Colonic mucosa (tissue), 4 donors: ENCODE results near the gene NT5C3A. TPM values are rescaled to one million over a fixed set of nuclear protein-coding genes. Genes with fewer than 3 reads are reported as not detected.

Experiments used
- DNase-seq: peaks from one replicate; pipeline ENCODE4 v3.0.0-alpha.2; 2020
- H3K27ac ChIP-seq: fragments of 200-600 bp; one replicate; pipeline ENCODE4 v1.8.0; 2021
- H3K27me3 ChIP-seq: fragments of 200-600 bp; one replicate; pipeline ENCODE4 v1.8.0; 2021
- H3K36me3 ChIP-seq: fragments of 200-600 bp; one replicate; pipeline ENCODE4 v1.8.0; 2021
- H3K4me1 ChIP-seq: fragments of 200-600 bp; one replicate; pipeline ENCODE4 v1.8.0; 2021; ENCODE audit warnings: mild to moderate bottlenecking
- H3K4me3 ChIP-seq: fragments of 200-600 bp; one replicate; pipeline ENCODE4 v1.8.0; 2021
- H3K9ac ChIP-seq, 2 donors: one replicate each; pipeline ENCODE4 v1.7.0; 2013; ENCODE audit warnings: control low read depth in 2 of 2, low read depth in 2 of 2, low read length in 2 of 2
- H3K9me3 ChIP-seq: fragments of 200-600 bp; one replicate; pipeline ENCODE4 v1.8.0; 2021
- CTCF ChIP-seq: fragments of 200-600 bp; IDR thresholded peaks from one replicate; pipeline ENCODE4 v1.8.0; 2022; ENCODE audit warnings: antibody characterized with exemption, mild to moderate bottlenecking
- intact Hi-C: fragments of 100-400 bp; cut with DNase I; formaldehyde crosslinking; loops from one replicate; pipeline ENCODE4 v1.14.1; 2022
- total RNA-seq, 2 donors: library from RNA; stranded (reverse); fragmentation: NEBNext Ultra II Directional in 1 of 2; extraction: Animal tissue kit (Norgen Biotek cat#: 25700) in 1 of 2; gene quantifications; one replicate each; pipeline ENCODE4 v1.2.1, GENCODE V29; 2021
- donor health status: healthy.
- donor health status: DM: no; HTN: no; CAD: no.
- donor health status: DM: no; HTN: no; CAD: no.

The NT5C3A gene
- total RNA-seq, 2 donors from 2014 or later, result 53.9 to 104 TPM

- Histone ChIP-seq H3K4me3 (no peak overlapping the region), H3K27ac (no peak overlapping the region), H3K36me3 (no peaks in the 10 kb centered on the region), H3K27me3 (no peaks in the 10 kb centered on the region), H3K9me3 (no peaks in the 10 kb centered on the region), H3K9ac (no peak overlapping the region), H3K4me1 (peaks cover 5% of the 10 kb centered on the region)
- no peak for TF ChIP-seq CTCF
- intact Hi-C loops, result no loop called here
- DNase-seq, result no peak
These were observed 8.9 kb downstream of the NT5C3A start for GRCh38 chr7:33053721-33054120.

GRCh38 chr7:33050535-33051318 lies 11.8 kb downstream of the NT5C3A start:
- DNase-seq, result peak; percentile 56
- Histone ChIP-seq H3K4me1 (peaks cover 5% of the 10 kb centered on the region), H3K9me3 (no peaks in the 10 kb centered on the region), H3K27ac (peak overlapping the region; percentile 34), H3K9ac (peak overlapping the region in 1 of 2 donors; percentile 65), H3K36me3 (no peaks in the 10 kb centered on the region), H3K27me3 (no peaks in the 10 kb centered on the region), H3K4me3 (no peak overlapping the region)
- intact Hi-C loops, result loop anchor here (2.0 kb wide), 1 partner anchor 204 kb away; no protein-coding TSS in a partner anchor
- TF ChIP-seq CTCF, result peak; percentile 58

- TF ChIP-seq CTCF, result no peak
- no peak overlapping the region for H3K9ac ChIP-seq
- DNase-seq, result no peak
- H3K4me3 ChIP-seq, result no peak overlapping the region
- intact Hi-C loops, result no loop called here
- H3K27ac ChIP-seq, result no peak overlapping the region
- no peaks in the 10 kb centered on the region for H3K27me3 ChIP-seq
- H3K4me1 ChIP-seq, result peaks cover 7% of the 10 kb centered on the region
- no peaks in the 10 kb centered on the region for H3K9me3 ChIP-seq
- H3K36me3 ChIP-seq, result no peaks in the 10 kb centered on the region
These were observed 13.9 kb downstream of the NT5C3A start for GRCh38 chr7:33048704-33049103.

GRCh38 chr7:33048257-33048656 lies 14.3 kb downstream of the NT5C3A start:
- H3K27me3 ChIP-seq, result no peaks in the 10 kb centered on the region
- no peak overlapping the region for H3K4me3 ChIP-seq
- H3K36me3 ChIP-seq, result no peaks in the 10 kb centered on the region
- H3K9me3 ChIP-seq, result no peaks in the 10 kb centered on the region
- H3K4me1 ChIP-seq, result peaks cover 7% of the 10 kb centered on the region
- DNase-seq, result no peak
- no peak for TF ChIP-seq CTCF
- no peak overlapping the region for H3K27ac ChIP-seq
- intact Hi-C loops, result no loop called here
- no peak overlapping the region for H3K9ac ChIP-seq

- peak overlapping the region; percentile 90 for H3K27ac ChIP-seq
- no peaks in the 10 kb centered on the region for H3K9me3 ChIP-seq
- DNase-seq, result no peak
- TF ChIP-seq CTCF, result no peak
- intact Hi-C loops, result no loop called here
- H3K9ac ChIP-seq, result no peak overlapping the region
- H3K27me3 ChIP-seq, result no peaks in the 10 kb centered on the region
- peaks cover 7% of the 10 kb centered on the region for H3K4me1 ChIP-seq
- no peaks in the 10 kb centered on the region for H3K36me3 ChIP-seq
- no peak overlapping the region for H3K4me3 ChIP-seq
These were observed 17.6 kb downstream of the NT5C3A start for GRCh38 chr7:33044986-33045385.
